Measurements from ENCODE around the gene ALK.
A peak's percentile ranks its signal among the peaks of the same experiment; 100 is the strongest.

ALK gene

GRCh38 chr2:29902356-29902755 is 19.0 kb downstream of the ALK start:
- no peak for DNase-seq

GRCh38 chr2:29900971-29901633 is 20.3 kb downstream of the ALK start:
- DNase-seq = no peak

GRCh38 chr2:29898999-29899398 is 22.4 kb downstream of the ALK start:
- no peak for DNase-seq

DNA sequence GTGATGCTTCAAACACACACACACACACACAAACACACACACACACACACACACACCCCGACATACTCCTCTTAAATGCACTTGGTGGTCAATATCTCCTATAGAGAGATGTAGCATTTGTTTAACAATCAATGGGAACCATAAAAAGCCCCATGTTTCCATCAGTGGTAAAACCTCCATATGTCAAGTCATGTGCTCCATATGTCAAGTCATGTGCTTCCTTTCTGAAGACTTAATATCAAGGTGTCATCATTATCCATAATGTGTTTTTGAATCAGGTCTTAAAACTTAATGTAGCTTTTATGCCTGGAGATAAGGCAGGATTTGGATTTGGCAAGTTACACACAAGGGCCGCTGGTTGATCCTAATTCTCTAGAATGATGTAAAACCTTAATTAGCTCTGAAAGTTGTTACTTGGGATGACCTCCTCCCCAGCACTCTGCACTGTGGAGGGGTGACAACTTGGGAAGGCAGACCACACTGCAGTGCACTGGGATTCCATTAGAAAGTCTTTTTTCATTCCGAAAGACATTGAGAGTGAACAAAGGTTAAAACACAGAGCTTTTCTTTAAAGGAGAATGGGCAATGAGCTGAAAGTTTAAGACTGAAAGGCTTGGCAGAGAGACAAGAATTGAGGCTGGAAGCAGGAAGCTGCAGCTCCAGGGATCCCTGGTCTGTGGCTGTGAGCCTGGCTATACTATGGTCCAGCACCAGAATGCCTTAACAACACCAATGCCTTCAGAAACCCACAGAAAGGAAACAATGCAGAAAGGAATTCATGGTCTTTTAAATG is 26.4 kb downstream of the ALK start:
- DNase-seq = no peak

DNA sequence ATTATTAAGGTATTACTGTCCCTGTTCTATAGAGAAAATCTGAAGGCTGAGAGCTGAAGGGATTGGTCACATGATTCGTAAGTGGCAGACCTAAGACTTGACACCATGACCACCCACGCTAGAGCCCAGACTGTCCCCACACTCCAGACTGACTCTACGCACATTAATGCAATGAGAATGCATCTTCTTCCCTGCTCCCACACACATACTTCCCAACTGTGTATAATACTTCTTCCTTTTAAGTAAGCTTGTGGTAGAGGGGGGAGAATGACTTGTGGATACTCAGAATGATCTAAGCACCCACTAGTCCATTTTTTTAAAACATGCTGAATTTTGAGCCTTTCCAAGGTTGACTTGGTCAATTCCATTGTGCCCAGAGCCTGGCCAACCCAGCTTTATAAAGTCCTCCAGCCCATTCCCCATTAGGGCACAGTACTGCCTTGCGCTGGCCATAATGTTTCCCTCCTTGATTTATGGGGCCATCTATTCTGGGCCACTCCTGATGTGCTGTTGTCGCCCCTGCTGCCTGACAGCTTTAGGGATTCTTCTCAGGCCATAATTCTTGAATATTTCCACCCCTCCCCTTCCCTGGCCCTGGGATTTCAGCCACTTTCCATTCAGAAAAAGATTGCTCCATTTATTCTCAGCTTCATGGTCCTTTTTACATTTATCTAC is 28.7 kb downstream of the ALK start:
- DNase-seq = no peak

- DNase-seq = no peak
Observed at GRCh38 chr2:29881089-29881730, 40.2 kb downstream of the ALK start.

DNA sequence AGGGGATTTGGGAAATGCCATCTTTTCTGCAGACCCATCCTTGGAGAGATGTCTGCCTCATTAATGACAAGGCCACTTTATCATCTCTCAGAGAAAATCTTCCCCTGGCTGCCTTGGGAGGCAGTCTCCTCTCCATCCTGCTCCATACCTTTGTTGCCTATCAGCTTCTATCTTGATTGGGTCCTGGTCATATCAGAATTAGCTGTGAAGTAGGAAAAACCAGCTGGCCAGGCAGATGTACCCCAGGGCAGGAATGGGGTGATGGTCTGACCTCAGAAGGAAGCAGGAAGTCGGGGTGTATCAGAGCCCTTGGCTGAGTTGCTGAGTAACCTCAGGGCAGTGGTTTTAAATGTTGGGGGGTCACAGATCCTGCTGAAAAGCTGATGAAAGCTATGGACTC is 41.3 kb downstream of the ALK start:
- no peak for DNase-seq

DNA sequence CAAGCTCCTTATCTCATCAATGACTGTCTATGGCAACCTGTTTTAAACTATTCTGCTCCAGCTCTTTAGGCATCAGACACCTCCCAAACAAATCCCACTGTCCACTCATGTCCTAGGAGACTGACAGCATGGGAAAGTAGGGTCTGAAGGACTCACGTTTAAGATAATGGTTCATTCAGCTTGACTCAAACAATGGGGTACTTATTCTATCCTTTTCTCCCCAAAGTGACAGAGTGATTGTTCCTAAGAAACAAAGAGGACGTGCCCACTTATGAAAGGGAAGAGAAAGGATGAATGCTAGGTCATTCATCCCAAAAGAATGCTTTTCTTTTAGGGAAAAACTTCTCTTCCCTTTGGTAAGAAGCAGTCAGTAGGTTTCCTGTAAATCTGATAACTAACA is 41.9 kb downstream of the ALK start:
- DNase-seq = no peak

- DNase-seq = no peak
Observed at GRCh38 chr2:29878898-29879297, 42.5 kb downstream of the ALK start.

DNA sequence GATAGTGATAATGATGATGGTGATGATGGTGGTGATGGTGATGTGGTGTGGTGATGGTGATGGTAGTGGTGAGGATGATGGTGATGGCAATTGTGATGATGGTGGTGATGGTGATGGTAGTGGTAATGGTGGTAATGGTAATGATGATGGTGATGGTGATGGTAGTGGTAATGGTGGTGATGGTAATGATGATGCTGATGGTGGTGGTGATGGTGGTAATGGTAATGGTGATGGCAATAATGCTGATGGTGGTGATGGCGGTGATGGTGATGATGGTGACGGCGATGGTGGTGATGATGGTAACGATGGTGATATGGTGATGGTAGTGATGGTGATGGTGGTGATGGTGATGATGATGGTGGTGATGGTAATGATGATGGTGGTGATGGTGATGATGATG is 45.0 kb downstream of the ALK start:
- DNase-seq = no peak

GRCh38 chr2:29874745-29875144 is 46.6 kb downstream of the ALK start:
- no peak for DNase-seq

- no peak for DNase-seq
Observed at GRCh38 chr2:29872870-29873269, 48.5 kb downstream of the ALK start.

GRCh38 chr2:29871541-29871940 is 49.8 kb downstream of the ALK start:
- no peak for DNase-seq

DNA sequence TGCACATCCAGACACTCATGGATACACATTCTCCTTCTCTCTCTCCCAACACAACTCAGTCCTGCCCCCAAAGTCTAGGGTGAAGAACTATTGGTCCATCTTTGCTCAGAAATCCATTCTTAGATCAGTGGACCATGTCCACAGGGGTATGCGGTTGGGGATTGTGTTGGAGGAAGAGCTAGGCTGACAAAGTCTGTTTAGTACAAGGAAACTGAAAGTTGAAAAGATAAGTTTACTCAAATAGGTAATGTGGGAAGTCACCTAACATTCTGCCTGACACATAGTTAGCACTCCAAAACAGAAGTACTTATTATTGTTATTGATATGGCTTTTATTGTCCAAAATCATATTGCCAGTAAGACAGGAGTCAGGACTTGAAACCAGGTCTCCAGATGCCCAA is 55.9 kb downstream of the ALK start:
- DNase-seq = no peak

DNA sequence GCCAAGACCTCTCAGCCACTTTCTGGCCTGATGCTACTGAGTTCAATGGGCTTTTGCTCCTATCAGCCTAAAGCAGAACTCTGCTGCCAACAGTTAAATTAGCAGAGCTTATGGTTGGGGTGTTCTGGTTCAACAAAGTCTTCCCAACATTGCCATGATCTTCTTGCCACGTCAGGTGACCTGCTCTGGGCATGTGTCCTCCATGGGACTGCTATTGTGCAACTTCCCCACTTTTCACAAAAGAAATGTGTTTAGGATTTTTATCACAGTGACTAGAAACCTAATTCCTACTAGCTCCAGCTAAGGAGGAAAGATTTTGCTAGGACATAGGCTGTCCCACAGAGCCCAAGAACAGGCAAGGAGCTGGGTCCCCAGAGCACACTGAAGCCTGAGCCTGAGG is 56.4 kb downstream of the ALK start:
- DNase-seq = no peak

DNA sequence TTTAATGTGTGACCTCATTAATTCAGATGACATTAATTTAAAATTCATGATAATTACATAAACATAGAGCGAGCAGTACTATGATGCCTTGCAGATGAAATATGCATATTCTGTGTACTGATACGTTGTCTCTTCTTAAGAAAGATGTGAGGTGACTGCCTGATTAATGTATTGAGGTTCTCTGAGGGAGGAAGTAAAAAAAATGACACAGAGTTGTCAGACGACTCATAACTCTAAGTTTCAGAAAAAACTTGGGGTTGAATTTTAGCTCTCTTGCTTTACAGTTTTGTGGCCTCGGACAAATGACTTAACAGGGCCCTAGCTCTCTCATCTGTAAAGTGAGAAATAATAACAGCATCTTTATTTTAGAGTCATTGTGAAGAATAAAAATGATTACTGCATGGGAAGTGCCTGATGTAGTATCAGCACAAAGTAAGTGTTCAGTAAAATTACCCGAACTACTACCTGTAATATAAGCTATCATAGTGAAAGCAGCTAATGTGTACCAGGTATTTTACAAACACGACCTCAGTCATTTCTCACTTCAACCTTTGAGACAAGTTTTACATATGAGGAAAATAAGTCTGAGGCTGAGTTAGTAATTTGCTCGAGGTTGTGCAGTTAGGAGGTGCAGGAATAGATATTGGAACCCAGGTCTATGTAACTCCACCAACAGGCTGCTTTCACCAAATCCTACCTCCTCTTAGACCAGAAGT is 65.3 kb downstream of the ALK start:
- DNase-seq = no peak

GRCh38 chr2:29850794-29851193 is 70.6 kb downstream of the ALK start:
- DNase-seq = no peak

- DNase-seq = no peak
Observed at GRCh38 chr2:29848566-29849310, 72.6 kb downstream of the ALK start.

- no peak for DNase-seq
Observed at GRCh38 chr2:29847886-29848285, 73.5 kb downstream of the ALK start.

DNA sequence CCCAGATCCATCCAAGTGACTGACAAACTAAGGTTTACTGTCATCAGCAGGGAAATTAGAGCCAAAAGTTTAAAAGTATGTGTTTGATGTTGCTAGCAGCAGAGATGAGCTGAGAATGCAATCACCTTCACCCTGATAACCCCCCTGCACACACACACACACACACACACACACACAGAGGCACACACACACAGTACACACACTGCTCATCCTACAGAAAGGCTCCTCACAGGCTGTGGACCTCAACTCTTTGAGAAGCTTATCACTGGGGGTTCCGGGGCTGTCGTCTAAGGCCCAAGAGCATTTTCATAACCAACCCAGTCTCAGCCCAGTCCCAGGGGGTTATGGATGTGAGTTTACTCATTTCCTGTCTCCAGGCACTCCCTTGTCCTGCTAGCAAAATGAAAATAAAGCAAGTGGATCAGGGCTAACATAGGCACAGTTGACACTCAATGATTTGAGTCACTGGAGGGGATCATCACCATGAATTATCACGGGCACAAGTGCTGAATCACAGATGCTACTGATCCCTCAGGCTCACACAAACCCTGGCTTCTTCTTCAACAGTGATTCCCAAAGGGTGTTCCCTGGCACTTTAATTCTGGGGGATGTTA is 76.6 kb downstream of the ALK start:
- DNase-seq = no peak

GRCh38 chr2:29841386-29842004 is 79.9 kb downstream of the ALK start:
- peak; percentile 8 for DNase-seq

Measured in right kidney (tissue), 1 donor.